Measurements from ENCODE around the gene C11orf21.
A peak's percentile ranks its signal among the peaks of the same experiment; 100 is the strongest.

DNA sequence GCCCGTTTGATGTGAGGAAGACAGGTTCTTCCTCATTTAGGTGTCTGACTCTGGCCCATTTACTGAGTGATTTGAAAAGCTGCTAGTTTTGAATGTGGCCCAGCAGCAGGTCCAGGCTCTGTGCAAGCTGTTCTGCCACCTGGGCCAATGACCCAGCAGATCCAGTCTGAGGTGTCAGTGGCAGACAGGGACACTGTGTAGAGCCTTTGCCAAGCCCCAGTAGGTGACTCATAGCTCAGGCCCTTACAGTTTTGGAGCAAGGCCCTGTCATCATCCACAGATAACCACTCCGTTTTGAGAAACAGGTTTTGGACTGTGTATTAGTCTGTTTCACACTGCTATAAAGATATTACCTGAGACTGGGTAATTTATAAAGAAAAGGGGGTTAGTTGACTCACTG, 24.0 kb upstream of the C11orf21 start:
- TF ChIP-seq CTCF (IDR thresholded peaks at IDR 0.05) (no peak), POLR2A (IDR thresholded peaks at IDR 0.05) (no peak), POLR2AphosphoS5 (IDR thresholded peaks at IDR 0.05) (peak in 1 of 3 donors; percentile 49)
